GM12801 (cell line): ENCODE measurements around the gene CD300H.

ENCODE experiments used
- CTCF ChIP-seq: IDR thresholded peaks from one replicate; pipeline ENCODE4 v1.5.1; 2011; ENCODE audit warnings: control low read depth; ENCODE audit not compliant: insufficient read length; ENCODE audit errors: extremely low read depth

Gene CD300H

GRCh38 chr17:74542166-74542565 is 25.1 kb downstream of the CD300H start:
- no peak for TF ChIP-seq CTCF

GRCh38 chr17:74541176-74542111 is 25.9 kb downstream of the CD300H start:
- TF ChIP-seq CTCF: no peak

- no peak for TF ChIP-seq CTCF
These were observed 28.0 kb downstream of the CD300H start for GRCh38 chr17:74539281-74539820.

GRCh38 chr17:74536890-74537289 is 30.4 kb downstream of the CD300H start:
- no peak for TF ChIP-seq CTCF

GRCh38 chr17:74532115-74532514 is 35.2 kb downstream of the CD300H start:
- no peak for TF ChIP-seq CTCF

- no peak for TF ChIP-seq CTCF
These were observed 36.0 kb downstream of the CD300H start, which contains the start of gene CD300LB for GRCh38 chr17:74531231-74531761. CD300LB (minus strand) TSS chr17:74531475; CDS start chr17:74531350, 125 bp downstream.

GRCh38 chr17:74530831-74531150 is 36.5 kb downstream of the CD300H start:
- TF ChIP-seq CTCF: no peak
